ENCODE results near the gene ACADS.

Gene ACADS

GRCh38 chr12:120702637-120703036, 23.0 kb upstream of the ACADS start:
- no peak for TF ChIP-seq CTCF (conservative IDR thresholded peaks at IDR 0.05)
- peak overlapping the region; percentile 63 for H3K27ac ChIP-seq

GRCh38 chr12:120703311-120703942, 22.2 kb upstream of the ACADS start:
- no peak for TF ChIP-seq CTCF (conservative IDR thresholded peaks at IDR 0.05)
- H3K27ac ChIP-seq = peak overlapping the region; percentile 63

- no peak for TF ChIP-seq CTCF (conservative IDR thresholded peaks at IDR 0.05)
- H3K27ac ChIP-seq = peak overlapping the region; percentile 10; the same call in 1 of the 2 replicates
Measured at GRCh38 chr12:120705618-120706017, 20.0 kb upstream of the ACADS start.

- peak overlapping the region; percentile 10; the same call in 1 of the 2 replicates for H3K27ac ChIP-seq
- no peak for TF ChIP-seq CTCF (conservative IDR thresholded peaks at IDR 0.05)
Measured at GRCh38 chr12:120706029-120706428, 19.6 kb upstream of the ACADS start.

- H3K27ac ChIP-seq = peak overlapping the region; percentile 96
- TF ChIP-seq CTCF (conservative IDR thresholded peaks at IDR 0.05) = no peak
Measured at GRCh38 chr12:120708651-120709050, 17.0 kb upstream of the ACADS start.

- TF ChIP-seq CTCF (conservative IDR thresholded peaks at IDR 0.05) = no peak
- H3K27ac ChIP-seq = peak within 1 kb of the TSS; percentile 96
Measured at GRCh38 chr12:120710031-120710804, 15.4 kb upstream of the ACADS start, which contains the start of gene UNC119B. TSS of gene UNC119B (plus strand) at chr12:120710458. CDS start at chr12:120710475, 17 bp downstream.

- peak overlapping the region; percentile 96 for H3K27ac ChIP-seq
- TF ChIP-seq CTCF (conservative IDR thresholded peaks at IDR 0.05) = no peak
Measured at GRCh38 chr12:120710805-120711296, 14.8 kb upstream of the ACADS start.

All from VCaP (cell line).